Uterus (tissue), 4 donors: ENCODE measurements around the gene SLC22A1. TPM values are rescaled to one million over a fixed set of nuclear protein-coding genes. Genes with fewer than 3 reads are reported as not detected.
A peak's percentile ranks its signal among the peaks of the same experiment; 100 is the strongest.
"Not testable (repeated sequence)": the region's sequence is repeated elsewhere in the genome, so short reads cannot be mapped to it uniquely, and the experiment has no call there.

Source experiments
- DNase-seq, 2 donors: peaks; one replicate each; pipeline ENCODE4 v3.0.0-alpha.2; 2019 to 2020
- H3K27ac ChIP-seq, 2 donors: fragments of 200-600 bp; sonication (generic); 1 replicate in 1 of 2; 2 replicates in 1 of 2; pipeline ENCODE4 v1.5.1; 2016 to 2018
- H3K27me3 ChIP-seq, 2 donors: fragments of 200-600 bp; sonication (generic); one replicate each; pipeline ENCODE4 v1.5.1; 2018 to 2019; ENCODE audit warnings: control low read depth in 1 of 2
- H3K36me3 ChIP-seq, 2 donors: fragments of 200-600 bp; sonication (generic); one replicate each; pipeline ENCODE4 v1.5.1; 2019; ENCODE audit warnings: control low read depth in 1 of 2
- H3K4me1 ChIP-seq, 2 donors: fragments of 200-600 bp; sonication (generic); one replicate each; pipeline ENCODE4 v1.5.1; 2018 to 2019; ENCODE audit warnings: control low read depth in 1 of 2
- H3K4me3 ChIP-seq, 2 donors: fragments of 200-600 bp; sonication (generic); 1 replicate in 1 of 2; 2 replicates in 1 of 2; pipeline ENCODE4 v1.5.1; 2018 to 2019; ENCODE audit warnings: mild to moderate bottlenecking in 1 of 2
- H3K9me3 ChIP-seq, 2 donors: fragments of 200-600 bp; sonication (generic); one replicate each; pipeline ENCODE4 v1.5.1; 2019; ENCODE audit warnings: control low read depth in 1 of 2
- POLR2A ChIP-seq, 2 donors: fragments of 450-650 bp; IDR thresholded peaks; one replicate each; pipeline ENCODE4 v1.6.1; 2016; ENCODE audit warnings: antibody characterized with exemption in 2 of 2, mild to moderate bottlenecking in 1 of 2, moderate library complexity in 1 of 2
- intact Hi-C: fragments of 100-400 bp; cut with DNase I; formaldehyde crosslinking; loops from one replicate; pipeline ENCODE4 v1.15.1; 2023; ENCODE audit warnings: low total_unique reads
- total RNA-seq, 4 donors: library from RNA; depleted of rRNA in 3 of 4; stranded (reverse); fragments of >200 nt in 3 of 4; gene quantifications; one replicate each; pipeline versions ENCODE4 v1.1.0 to v1.2.4, GENCODE V29; 2014 to 2023
- TF ChIP-seq, protein P1 (sequence below), 4 experiments: fragments of 200-600 bp in 2 of 4; fragments of 450-650 bp in 2 of 4; sonication (generic) in 2 of 4; IDR thresholded peaks; one replicate each; pipeline ENCODE4 v1.5.1; 2016 to 2019; ENCODE audit warnings: antibody characterized with exemption in 4 of 4, mild to moderate bottlenecking in 2 of 4, moderate library complexity in 1 of 4
- donor health status: DM: yes; HTN: yes; CAD: no.

The SLC22A1 gene
- total RNA-seq, 4 donors from 2014 or later = 0.35 to 5.4 TPM; not detected in 2

DNA sequence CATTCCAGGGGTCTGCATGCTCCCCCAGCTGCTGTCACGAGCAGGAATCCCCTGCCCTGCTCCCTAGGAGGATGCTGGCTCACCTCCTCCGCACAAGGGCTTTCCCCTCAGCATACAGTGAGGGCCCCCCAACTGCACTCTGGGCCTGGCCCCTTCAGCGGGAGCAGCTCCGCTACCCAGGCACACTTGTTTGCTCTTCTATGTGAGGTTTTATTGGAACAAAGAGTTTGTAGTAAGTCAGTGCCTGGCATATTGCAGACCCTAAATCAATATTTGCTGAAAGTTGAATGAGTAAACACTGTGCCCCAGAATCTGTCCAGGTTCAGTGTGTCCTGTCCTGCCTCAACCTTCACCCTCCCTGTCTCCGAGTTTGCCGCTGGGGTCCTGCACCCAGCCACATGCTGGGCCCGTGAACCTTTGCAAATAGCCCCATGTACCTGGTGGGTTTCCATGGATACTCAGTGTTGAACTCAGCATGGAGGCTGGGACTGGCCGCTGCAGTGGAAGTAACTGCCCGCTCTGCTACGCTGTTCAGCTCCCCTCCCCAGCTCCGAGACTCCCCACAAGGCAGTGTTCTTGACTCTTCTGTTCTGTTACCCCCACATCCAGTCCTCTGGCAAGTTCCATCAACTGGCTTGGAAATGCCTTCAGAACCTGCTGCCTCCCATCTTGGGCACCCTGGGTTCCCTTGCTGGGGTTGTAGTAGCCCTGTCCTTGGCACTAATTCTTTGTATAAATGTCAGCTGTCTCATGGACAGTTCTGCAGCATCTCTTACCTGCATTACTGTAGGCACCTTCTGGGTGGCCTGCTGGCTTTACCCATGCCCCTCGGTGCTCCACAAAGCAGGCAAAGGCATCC, 15.7 kb downstream of the SLC22A1 start:
- H3K27me3 ChIP-seq = no peaks in the 10 kb centered on the region
- H3K36me3 ChIP-seq = no peaks in the 10 kb centered on the region
- intact Hi-C loops = loop anchor here (5.0 kb wide), 1 partner anchor 320 kb away; no protein-coding TSS in a partner anchor
- no peak for DNase-seq
- no peaks in the 10 kb centered on the region for H3K9me3 ChIP-seq
- peak overlapping the region in 1 of 2 donors; percentile 55 for H3K27ac ChIP-seq
- H3K4me1 ChIP-seq = peaks cover 3 to 6% of the 10 kb centered on the region in 2 donors
- no peak for TF ChIP-seq POLR2A (IDR thresholded peaks at IDR 0.05)
- TF ChIP-seq, protein P1, sequence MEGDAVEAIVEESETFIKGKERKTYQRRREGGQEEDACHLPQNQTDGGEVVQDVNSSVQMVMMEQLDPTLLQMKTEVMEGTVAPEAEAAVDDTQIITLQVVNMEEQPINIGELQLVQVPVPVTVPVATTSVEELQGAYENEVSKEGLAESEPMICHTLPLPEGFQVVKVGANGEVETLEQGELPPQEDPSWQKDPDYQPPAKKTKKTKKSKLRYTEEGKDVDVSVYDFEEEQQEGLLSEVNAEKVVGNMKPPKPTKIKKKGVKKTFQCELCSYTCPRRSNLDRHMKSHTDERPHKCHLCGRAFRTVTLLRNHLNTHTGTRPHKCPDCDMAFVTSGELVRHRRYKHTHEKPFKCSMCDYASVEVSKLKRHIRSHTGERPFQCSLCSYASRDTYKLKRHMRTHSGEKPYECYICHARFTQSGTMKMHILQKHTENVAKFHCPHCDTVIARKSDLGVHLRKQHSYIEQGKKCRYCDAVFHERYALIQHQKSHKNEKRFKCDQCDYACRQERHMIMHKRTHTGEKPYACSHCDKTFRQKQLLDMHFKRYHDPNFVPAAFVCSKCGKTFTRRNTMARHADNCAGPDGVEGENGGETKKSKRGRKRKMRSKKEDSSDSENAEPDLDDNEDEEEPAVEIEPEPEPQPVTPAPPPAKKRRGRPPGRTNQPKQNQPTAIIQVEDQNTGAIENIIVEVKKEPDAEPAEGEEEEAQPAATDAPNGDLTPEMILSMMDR (IDR thresholded peaks at IDR 0.05) = no peak
- no peak overlapping the region for H3K4me3 ChIP-seq

DNA sequence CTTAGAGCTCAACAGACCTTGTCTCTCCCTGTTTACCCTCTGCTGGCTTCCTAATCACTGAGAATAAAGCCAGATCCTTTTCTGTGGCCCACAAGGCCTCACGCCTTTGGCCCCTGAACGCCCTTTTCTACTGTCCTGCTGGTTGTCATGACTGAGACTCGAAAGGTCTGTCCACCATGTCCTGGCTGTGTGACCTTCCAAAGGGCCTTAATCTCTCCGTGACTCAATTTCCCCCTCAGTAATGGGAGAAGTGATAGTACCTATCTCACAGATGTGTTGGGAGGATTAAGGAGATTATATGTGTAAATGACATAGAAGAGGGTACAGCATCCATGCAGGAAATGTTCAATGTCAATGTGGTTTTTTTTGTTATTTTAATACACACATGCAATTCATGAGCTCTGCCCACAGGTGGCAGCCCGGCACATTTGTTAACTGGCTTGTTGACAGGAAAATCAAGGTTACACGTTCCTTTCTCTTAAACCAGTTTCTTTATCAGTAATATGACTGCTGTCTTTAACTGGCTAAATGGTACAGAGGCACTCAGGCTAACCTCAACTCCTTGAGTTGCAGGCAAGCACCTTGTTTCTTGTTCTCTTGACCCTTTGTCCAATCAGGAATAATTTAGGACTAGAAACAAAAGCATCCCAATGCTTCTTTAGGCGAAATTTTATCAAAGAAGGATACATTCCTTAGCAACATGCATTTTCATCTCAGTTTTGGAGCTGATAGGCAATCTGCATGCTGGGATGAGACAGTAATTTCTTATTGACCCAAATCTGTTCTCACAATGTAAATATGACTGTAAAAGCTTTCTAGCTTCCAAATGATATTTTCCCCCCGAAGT, 16.6 kb downstream of the SLC22A1 start:
- TF ChIP-seq POLR2A (IDR thresholded peaks at IDR 0.05) = no peak
- TF ChIP-seq, protein P1 (IDR thresholded peaks at IDR 0.05) = peak; percentile 69 to 75 (median 72)
- intact Hi-C loops = loop anchor here (5.0 kb wide), 1 partner anchor 319 kb away; no protein-coding TSS in a partner anchor
- DNase-seq = peak; percentile 42 to 53
- Histone ChIP-seq H3K36me3 (no peaks in the 10 kb centered on the region), H3K4me3 (no peak overlapping the region), H3K27ac (peak overlapping the region; percentile 55 to 80), H3K9me3 (no peaks in the 10 kb centered on the region), H3K27me3 (no peaks in the 10 kb centered on the region), H3K4me1 (peaks cover 3 to 6% of the 10 kb centered on the region in 2 donors)

DNA sequence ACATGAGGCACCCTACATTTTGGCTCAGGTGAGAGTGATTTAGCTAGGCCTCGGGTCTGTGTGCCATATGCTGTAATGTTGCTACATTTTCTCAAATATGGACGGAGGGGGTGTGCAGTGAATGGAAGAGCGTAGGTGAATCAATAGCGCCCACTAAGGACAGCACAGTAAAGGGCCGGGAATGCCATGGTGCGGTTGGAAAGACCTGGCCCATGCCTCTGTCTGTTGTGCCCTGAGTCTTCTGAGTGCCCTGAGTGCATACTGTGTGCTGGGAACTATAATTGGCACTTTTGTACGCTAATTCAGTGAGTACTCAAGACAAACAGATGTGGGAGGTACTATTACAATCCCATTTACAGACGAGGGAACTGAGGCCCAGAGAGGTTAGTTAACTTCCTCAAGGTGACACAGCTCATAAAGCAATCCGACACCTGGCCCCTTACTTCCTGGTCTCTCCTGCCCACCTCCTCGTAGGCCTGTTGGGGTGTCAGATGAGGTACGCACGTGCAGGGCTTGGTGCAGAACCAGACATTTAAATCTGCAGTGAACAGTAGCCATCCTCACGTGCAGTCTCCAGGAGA, 17.3 kb downstream of the SLC22A1 start:
- Histone ChIP-seq H3K9me3 (no peaks in the 10 kb centered on the region), H3K4me1 (peaks cover 3 to 6% of the 10 kb centered on the region in 2 donors), H3K27ac (peak overlapping the region; percentile 55 to 80), H3K27me3 (no peaks in the 10 kb centered on the region), H3K36me3 (no peaks in the 10 kb centered on the region), H3K4me3 (no peak overlapping the region)
- intact Hi-C loops = loop anchor here (5.0 kb wide), 1 partner anchor 318 kb away; no protein-coding TSS in a partner anchor
- TF ChIP-seq, protein P1 (IDR thresholded peaks at IDR 0.05) = no peak
- no peak for TF ChIP-seq POLR2A (IDR thresholded peaks at IDR 0.05)
- DNase-seq = no peak

DNA sequence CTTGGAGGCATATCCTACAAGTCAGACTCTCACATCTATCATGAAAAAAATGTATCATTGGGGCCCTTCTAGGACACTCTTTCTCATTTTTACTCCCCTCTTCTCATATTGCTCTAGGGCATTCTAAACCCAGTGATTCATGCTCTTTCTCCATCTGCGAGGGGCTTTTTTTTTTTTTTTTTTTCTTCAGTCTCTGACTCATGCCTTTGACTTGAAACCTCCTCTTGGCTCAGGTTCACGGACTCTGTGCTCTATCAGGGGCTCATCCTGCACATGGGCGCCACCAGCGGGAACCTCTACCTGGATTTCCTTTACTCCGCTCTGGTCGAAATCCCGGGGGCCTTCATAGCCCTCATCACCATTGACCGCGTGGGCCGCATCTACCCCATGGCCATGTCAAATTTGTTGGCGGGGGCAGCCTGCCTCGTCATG, 17.8 kb downstream of the SLC22A1 start:
- intact Hi-C loops = loop anchor here (5.0 kb wide), 1 partner anchor 318 kb away; no protein-coding TSS in a partner anchor
- DNase-seq = peak; percentile 55 to 78

DNA sequence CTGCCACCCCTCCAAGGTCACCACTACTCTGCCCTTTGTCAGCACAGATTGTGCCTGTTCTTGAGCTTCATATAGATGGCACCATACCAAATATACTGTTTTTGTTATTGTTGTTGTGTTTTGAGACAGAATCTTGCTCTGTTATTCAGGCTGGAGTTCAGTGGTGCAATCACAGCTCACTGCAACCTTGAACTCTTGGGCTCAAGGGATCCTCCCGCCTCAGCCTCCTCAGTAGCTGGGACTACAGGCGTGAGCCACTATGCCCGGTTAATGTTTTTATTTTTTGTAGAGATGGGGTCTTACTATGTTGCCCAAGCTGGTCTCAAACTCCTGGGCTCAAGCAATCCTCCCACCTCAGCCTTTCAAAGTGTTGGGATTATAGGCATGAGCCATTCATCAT, 18.9 kb downstream of the SLC22A1 start:
- intact Hi-C loops, DNase-seq, H3K27me3 ChIP-seq, H3K4me3 ChIP-seq, H3K4me1 ChIP-seq, H3K36me3 ChIP-seq, H3K9me3 ChIP-seq: not testable (repeated sequence)
- peak overlapping the region; percentile 77 to 80 for H3K27ac ChIP-seq

More for the DNA sequence above, 17.8 kb downstream of the SLC22A1 start:
- Histone ChIP-seq H3K9me3 (no peaks in the 10 kb centered on the region), H3K36me3 (no peaks in the 10 kb centered on the region), H3K4me1 (peaks cover 3 to 6% of the 10 kb centered on the region in 2 donors), H3K27me3 (no peaks in the 10 kb centered on the region), H3K27ac (peak overlapping the region; percentile 77 to 80), H3K4me3 (no peak overlapping the region)
- TF ChIP-seq, protein P1 (IDR thresholded peaks at IDR 0.05) = no peak
- no peak for TF ChIP-seq POLR2A (IDR thresholded peaks at IDR 0.05)
